Measurements from ENCODE around the gene MAGEA8.

DNA sequence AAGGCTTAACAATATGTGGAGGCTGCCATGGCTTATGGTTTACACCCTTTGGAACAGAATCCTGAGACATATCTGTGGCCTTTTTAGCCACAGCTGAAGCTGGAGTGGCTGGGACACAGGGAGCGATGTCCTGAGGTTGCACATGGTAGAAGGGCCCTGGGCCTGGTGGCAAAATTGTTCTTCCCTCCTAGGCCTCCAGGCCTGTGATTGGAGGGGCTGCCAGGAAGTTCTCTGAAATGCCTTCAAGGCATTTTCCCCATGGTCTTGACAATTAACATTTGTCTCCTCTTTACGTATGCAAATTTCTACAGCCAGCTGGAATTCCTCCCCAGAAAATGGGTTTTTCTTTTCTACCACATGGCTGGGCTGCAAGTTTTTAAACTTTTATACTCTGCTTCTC lies 39.1 kb upstream of the MAGEA8 start:
- no peak for TF ChIP-seq EZH2 (IDR thresholded peaks at IDR 0.05; ENCODE audit: insufficient read depth, poor library complexity, severe bottlenecking)
- TF ChIP-seq EZH2phosphoT487 (IDR thresholded peaks at IDR 0.05; ENCODE audit: insufficient read depth, low read depth), result no peak

All from GM23248 (cell line).